H9 (cell line): ENCODE results near the gene BBOX1. TPM values are rescaled to one million over a fixed set of nuclear protein-coding genes. Genes with fewer than 3 reads are reported as not detected.

Experiments
- DNase-seq: peaks from one replicate; pipeline ENCODE4 v3.0.0-alpha.2; 2017
- H2AFZ ChIP-seq: one replicate; pipeline ENCODE4 v1.6.1; 2013; ENCODE audit warnings: mild to moderate bottlenecking, low read length, control low read depth, moderate library complexity
- H2AK5ac ChIP-seq: 2 replicates; pipeline ENCODE4 v1.6.1; 2013; ENCODE audit warnings: low read length, control low read depth, mixed read lengths; ENCODE audit not compliant: insufficient read length
- H2BK120ac ChIP-seq: one replicate; pipeline ENCODE4 v1.6.1; 2013; ENCODE audit warnings: low read depth, mild to moderate bottlenecking, low read length, control low read depth, inconsistent platforms; ENCODE audit not compliant: poor library complexity, severe bottlenecking
- H2BK12ac ChIP-seq: 2 replicates; pipeline ENCODE4 v1.6.1; 2013; ENCODE audit warnings: low read length, control low read depth, mixed read lengths, low read depth; ENCODE audit not compliant: insufficient read length
- H2BK15ac ChIP-seq: 2 replicates; pipeline ENCODE4 v1.6.1; 2013; ENCODE audit warnings: low read depth, low read length, control low read depth
- H2BK20ac ChIP-seq: one replicate; pipeline ENCODE4 v1.6.1; 2013; ENCODE audit warnings: low read depth, mild to moderate bottlenecking, low read length, control low read depth, inconsistent platforms; ENCODE audit not compliant: poor library complexity, severe bottlenecking
- H2BK5ac ChIP-seq: 2 replicates; pipeline ENCODE4 v1.6.1; 2013; ENCODE audit warnings: low read length, control low read depth, mixed read lengths; ENCODE audit not compliant: insufficient read length
- H3K14ac ChIP-seq: 2 replicates; pipeline ENCODE4 v1.6.1; 2013; ENCODE audit warnings: low read length, control low read depth; ENCODE audit not compliant: insufficient read depth
- H3K18ac ChIP-seq: 2 replicates; pipeline ENCODE4 v1.6.1; 2013; ENCODE audit warnings: low read depth, mild to moderate bottlenecking, mixed read lengths, low read length, control low read depth; ENCODE audit not compliant: insufficient read length
- H3K23ac ChIP-seq: 2 replicates; pipeline ENCODE4 v1.6.1; 2013; ENCODE audit warnings: low read length, control low read depth, mixed read lengths, low read depth; ENCODE audit not compliant: insufficient read length
- H3K23me2 ChIP-seq: 2 replicates; pipeline ENCODE4 v1.6.1; 2013; ENCODE audit warnings: low read depth, mild to moderate bottlenecking, mixed read lengths, low read length, control low read depth; ENCODE audit not compliant: insufficient read length, poor library complexity, severe bottlenecking
- H3K27ac ChIP-seq: 2 replicates; pipeline ENCODE4 v1.5.1; 2013; ENCODE audit warnings: low read length, control low read depth, mixed read lengths, low read depth; ENCODE audit not compliant: insufficient read length
- H3K27me3 ChIP-seq: 2 replicates; pipeline ENCODE4 v1.6.1; 2013; ENCODE audit warnings: low read length, control low read depth, inconsistent platforms; ENCODE audit not compliant: insufficient read depth
- H3K4ac ChIP-seq: 2 replicates; pipeline ENCODE4 v1.6.1; 2013; ENCODE audit warnings: low read depth, mild to moderate bottlenecking, control low read depth, inconsistent platforms, low read length, moderate library complexity
- H3K4me1 ChIP-seq: 2 replicates; pipeline ENCODE4 v1.6.1; 2013; ENCODE audit warnings: low read length, control low read depth, inconsistent platforms; ENCODE audit not compliant: insufficient read depth
- H3K4me2 ChIP-seq: 2 replicates; pipeline ENCODE4 v1.6.1; 2013; ENCODE audit warnings: low read length, control low read depth, mixed read lengths; ENCODE audit not compliant: insufficient read length, insufficient read depth
- H3K56ac ChIP-seq: 2 replicates; pipeline ENCODE4 v1.6.1; 2013; ENCODE audit warnings: low read depth, mild to moderate bottlenecking, mixed read lengths, low read length, control low read depth; ENCODE audit not compliant: insufficient read length
- H3K79me1 ChIP-seq: 2 replicates; pipeline ENCODE4 v1.6.1; 2013; ENCODE audit warnings: low read depth, mild to moderate bottlenecking, moderate library complexity, low read length, control low read depth, inconsistent platforms; ENCODE audit not compliant: insufficient read depth, poor library complexity, severe bottlenecking
- H3K79me2 ChIP-seq: 2 replicates; pipeline ENCODE4 v1.6.1; 2013; ENCODE audit warnings: low read length, control low read depth, inconsistent platforms; ENCODE audit not compliant: insufficient read depth
- H3K9ac ChIP-seq: 2 replicates; pipeline ENCODE4 v1.6.1; 2013; ENCODE audit warnings: low read length, control low read depth, mixed read lengths; ENCODE audit not compliant: insufficient read length; ENCODE audit errors: extremely low read depth
- H3K9me3 ChIP-seq: one replicate; pipeline ENCODE4 v1.6.1; 2013; ENCODE audit warnings: low read depth, low read length, inconsistent platforms; ENCODE audit not compliant: control insufficient read depth
- H3T11ph ChIP-seq: one replicate; pipeline ENCODE4 v1.6.1; 2013; ENCODE audit warnings: mild to moderate bottlenecking, low read length, control low read depth, inconsistent platforms
- H4K20me1 ChIP-seq: one replicate; pipeline ENCODE4 v1.6.1; 2013; ENCODE audit not compliant: control insufficient read depth, insufficient read length, insufficient read depth
- H4K5ac ChIP-seq: 2 replicates; pipeline ENCODE4 v1.6.1; 2013; ENCODE audit warnings: low read depth, mild to moderate bottlenecking, mixed read lengths, low read length, control low read depth; ENCODE audit not compliant: insufficient read length
- H4K8ac ChIP-seq: replicated peaks from 2 replicates; pipeline ENCODE4 v1.6.1; 2013; ENCODE audit warnings: low read length, control low read depth, mixed read lengths, low read depth; ENCODE audit not compliant: insufficient read length
- H4K91ac ChIP-seq: 2 replicates; pipeline ENCODE4 v1.6.1; 2013; ENCODE audit warnings: low read depth, mild to moderate bottlenecking, moderate library complexity, mixed read lengths, low read length, control low read depth; ENCODE audit not compliant: insufficient read length
- H3K27ac Mint-ChIP-seq, 3 experiments: 2 replicates in 2 of 3; 3 replicates in 1 of 3; pipeline ENCODE4 v1.8.0; 2020 to 2021; ENCODE audit warnings: mixed read lengths in 3 of 3, mild to moderate bottlenecking in 1 of 3, moderate library complexity in 1 of 3
- H3K27me3 Mint-ChIP-seq: 2 replicates; pipeline ENCODE4 v1.8.0; 2021; ENCODE audit warnings: low read depth, mild to moderate bottlenecking, moderate library complexity, mixed read lengths
- H3K36me3 Mint-ChIP-seq, 3 experiments: 2 replicates in 2 of 3; 3 replicates in 1 of 3; pipeline ENCODE4 v1.8.0; 2020 to 2021; ENCODE audit warnings: low read depth in 3 of 3, mixed read lengths in 3 of 3; ENCODE audit not compliant: insufficient read depth in 1 of 3
- H3K4me1 Mint-ChIP-seq, 2 experiments: 2 replicates each; pipeline ENCODE4 v1.8.0; 2020; ENCODE audit warnings: mixed read lengths in 2 of 2
- H3K4me3 Mint-ChIP-seq, 2 experiments: 2 replicates in 1 of 2; 3 replicates in 1 of 2; pipeline ENCODE4 v1.8.0; 2020 to 2021; ENCODE audit warnings: mild to moderate bottlenecking in 2 of 2, mixed read lengths in 2 of 2, moderate library complexity in 1 of 2
- H3K9me3 Mint-ChIP-seq, 2 experiments: 2 replicates in 1 of 2; 3 replicates in 1 of 2; pipeline ENCODE4 v1.8.0; 2020; ENCODE audit warnings: mild to moderate bottlenecking in 2 of 2, mixed read lengths in 2 of 2, moderate library complexity in 1 of 2
- WGBS: extraction: QIAGEN DNeasy Blood & Tissue Kit; methylation state at CpG from one replicate; pipeline ENCODE4 v1.1.7; 2013; ENCODE audit warnings: missing lambda C conversion rate, low lambda C conversion rate, mixed read lengths; ENCODE audit not compliant: insufficient read length; ENCODE audit errors: extremely low coverage; 5-methylcytosine and 5-hydroxymethylcytosine counted together
- total RNA-seq: library from RNA; stranded (reverse); gene quantifications from 2 replicates; pipeline ENCODE4 v1.2.1, GENCODE V29; 2021
- TF ChIP-seq, protein P1 (sequence below): fragments of 200-600 bp; sonication (generic); conservative IDR thresholded peaks from 3 replicates; pipeline ENCODE4 v1.8.0; 2021; ENCODE audit warnings: antibody characterized with exemption, mild to moderate bottlenecking

BBOX1 gene
- total RNA-seq, 1 experiment from 2014 or later = not detected

DNA sequence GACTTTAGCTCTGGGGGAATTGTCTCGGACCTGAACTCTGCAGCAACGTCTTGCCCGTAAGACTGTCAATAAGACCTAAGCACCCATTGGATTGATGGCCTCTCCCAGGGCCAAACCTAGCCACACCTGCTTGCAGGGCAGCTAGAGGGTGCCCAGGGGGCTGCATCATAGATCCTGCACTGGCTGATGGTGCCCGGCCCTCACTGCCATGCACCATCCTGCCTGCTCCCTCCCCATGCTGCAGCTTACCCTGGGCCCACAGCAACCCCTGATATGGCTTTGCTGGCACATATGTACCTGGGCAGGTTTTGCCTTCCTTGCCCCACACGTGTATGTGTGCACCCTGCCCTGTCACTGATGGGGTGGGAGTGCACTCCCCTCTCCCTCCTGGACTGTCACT, 8.9 kb upstream of the BBOX1 start:
- H3K14ac ChIP-seq = no peak overlapping the region; the same call in 1 of the 2 replicates
- H3K27me3 ChIP-seq = no peaks in the 10 kb centered on the region
- H3K23me2 ChIP-seq = no peaks in the 10 kb centered on the region
- no peaks in the 10 kb centered on the region for H3K4me1 ChIP-seq
- Mint-ChIP-seq H3K27me3 (no peaks in the 10 kb centered on the region), H3K4me3 (no peak overlapping the region; a peak in 1 of 5 replicates), H3K9me3 (peaks cover 0 to 7% of the 10 kb centered on the region in 2 experiments; a peak in 3 of 5 replicates), H3K27ac (peak overlapping the region in 1 of 3 experiments; percentile 38; a peak in 1 of 7 replicates), H3K36me3 (no peaks in the 10 kb centered on the region), H3K4me1 (no peaks in the 10 kb centered on the region)
- no peak overlapping the region for H4K5ac ChIP-seq
- no peak overlapping the region for H4K91ac ChIP-seq
- H3K79me1 ChIP-seq = no peaks in the 10 kb centered on the region
- TF ChIP-seq, protein P1, sequence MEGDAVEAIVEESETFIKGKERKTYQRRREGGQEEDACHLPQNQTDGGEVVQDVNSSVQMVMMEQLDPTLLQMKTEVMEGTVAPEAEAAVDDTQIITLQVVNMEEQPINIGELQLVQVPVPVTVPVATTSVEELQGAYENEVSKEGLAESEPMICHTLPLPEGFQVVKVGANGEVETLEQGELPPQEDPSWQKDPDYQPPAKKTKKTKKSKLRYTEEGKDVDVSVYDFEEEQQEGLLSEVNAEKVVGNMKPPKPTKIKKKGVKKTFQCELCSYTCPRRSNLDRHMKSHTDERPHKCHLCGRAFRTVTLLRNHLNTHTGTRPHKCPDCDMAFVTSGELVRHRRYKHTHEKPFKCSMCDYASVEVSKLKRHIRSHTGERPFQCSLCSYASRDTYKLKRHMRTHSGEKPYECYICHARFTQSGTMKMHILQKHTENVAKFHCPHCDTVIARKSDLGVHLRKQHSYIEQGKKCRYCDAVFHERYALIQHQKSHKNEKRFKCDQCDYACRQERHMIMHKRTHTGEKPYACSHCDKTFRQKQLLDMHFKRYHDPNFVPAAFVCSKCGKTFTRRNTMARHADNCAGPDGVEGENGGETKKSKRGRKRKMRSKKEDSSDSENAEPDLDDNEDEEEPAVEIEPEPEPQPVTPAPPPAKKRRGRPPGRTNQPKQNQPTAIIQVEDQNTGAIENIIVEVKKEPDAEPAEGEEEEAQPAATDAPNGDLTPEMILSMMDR = no peak
- no peak for DNase-seq
- no peak overlapping the region for H3K4ac ChIP-seq
- no peaks in the 10 kb centered on the region for H3K9me3 ChIP-seq
- H3K4me2 ChIP-seq = no peak overlapping the region
- no peak overlapping the region for H2AFZ ChIP-seq
- no peak overlapping the region for H3K23ac ChIP-seq
- no peak overlapping the region for H2BK120ac ChIP-seq
- no peak overlapping the region for H2BK20ac ChIP-seq
- no peak overlapping the region for H4K8ac ChIP-seq
- H3T11ph ChIP-seq = no peak overlapping the region
- no peaks in the 10 kb centered on the region for H3K79me2 ChIP-seq
- no peaks in the 10 kb centered on the region for H4K20me1 ChIP-seq
- H2BK15ac ChIP-seq = no peak overlapping the region
- H3K18ac ChIP-seq = no peak overlapping the region
- no CpG with 5 or more reads among the region's 5 CpGs for WGBS
- no peak overlapping the region for H2BK12ac ChIP-seq
- no peak overlapping the region for H2AK5ac ChIP-seq
- no peak overlapping the region for H2BK5ac ChIP-seq
- no peak overlapping the region for H3K27ac ChIP-seq
- H3K9ac ChIP-seq = no peak overlapping the region
- H3K56ac ChIP-seq = no peak overlapping the region
